GM21515 (cell line): ENCODE data around the gene ACOX2.

Experiments
- ATAC-seq: cut with Tn5 transposase; IDR thresholded peaks from one replicate; pipeline ENCODE4 v1.9.1; 2021; ENCODE audit not compliant: unreplicated experiment

Gene ACOX2

GRCh38 chr3:58514405-58514804 lies 22.6 kb downstream of the ACOX2 start:
- no peak for ATAC-seq

- ATAC-seq: no peak
Measured at GRCh38 chr3:58508437-58508836, 28.6 kb downstream of the ACOX2 start.

- no peak for ATAC-seq
Measured at GRCh38 chr3:58507356-58508078, 29.5 kb downstream of the ACOX2 start.

GRCh38 chr3:58502872-58503271 lies 34.1 kb downstream of the ACOX2 start:
- no peak for ATAC-seq

- ATAC-seq: no peak
Measured at GRCh38 chr3:58497097-58497496, 39.9 kb downstream of the ACOX2 start.

- no peak for ATAC-seq
Measured at GRCh38 chr3:58496206-58496857, 40.7 kb downstream of the ACOX2 start.

- ATAC-seq: no peak
Measured at GRCh38 chr3:58495101-58495500, 41.9 kb downstream of the ACOX2 start.

- no peak for ATAC-seq
Measured at GRCh38 chr3:58494107-58494506, 42.9 kb downstream of the ACOX2 start.

GRCh38 chr3:58492494-58492905 lies 44.5 kb downstream of the ACOX2 start:
- no peak for ATAC-seq

- peak; percentile 93 for ATAC-seq
Measured at GRCh38 chr3:58491506-58492402, 45.2 kb downstream of the ACOX2 start, which contains the start of gene KCTD6. TSS of gene KCTD6 (plus strand) at chr3:58492096. CDS start at chr3:58498756, 6,660 bp downstream.

GRCh38 chr3:58490860-58491501 lies 46.0 kb downstream of the ACOX2 start:
- ATAC-seq: no peak

- no peak for ATAC-seq
Measured at GRCh38 chr3:58488967-58489366, 48.0 kb downstream of the ACOX2 start.

GRCh38 chr3:58487140-58487886 lies 49.7 kb downstream of the ACOX2 start:
- no peak for ATAC-seq

GRCh38 chr3:58485801-58486435 lies 51.1 kb downstream of the ACOX2 start:
- no peak for ATAC-seq

GRCh38 chr3:58484722-58485069 lies 52.3 kb downstream of the ACOX2 start:
- no peak for ATAC-seq

- ATAC-seq: no peak
Measured at GRCh38 chr3:58484045-58484721, 52.8 kb downstream of the ACOX2 start.

- ATAC-seq: no peak
Measured at GRCh38 chr3:58482917-58483636, 53.9 kb downstream of the ACOX2 start.

GRCh38 chr3:58480309-58480708 lies 56.7 kb downstream of the ACOX2 start:
- no peak for ATAC-seq

GRCh38 chr3:58478781-58479180 lies 58.2 kb downstream of the ACOX2 start:
- ATAC-seq: no peak
